ENCODE measurements around the gene RPS6KL1.

The RPS6KL1 gene, protein sequence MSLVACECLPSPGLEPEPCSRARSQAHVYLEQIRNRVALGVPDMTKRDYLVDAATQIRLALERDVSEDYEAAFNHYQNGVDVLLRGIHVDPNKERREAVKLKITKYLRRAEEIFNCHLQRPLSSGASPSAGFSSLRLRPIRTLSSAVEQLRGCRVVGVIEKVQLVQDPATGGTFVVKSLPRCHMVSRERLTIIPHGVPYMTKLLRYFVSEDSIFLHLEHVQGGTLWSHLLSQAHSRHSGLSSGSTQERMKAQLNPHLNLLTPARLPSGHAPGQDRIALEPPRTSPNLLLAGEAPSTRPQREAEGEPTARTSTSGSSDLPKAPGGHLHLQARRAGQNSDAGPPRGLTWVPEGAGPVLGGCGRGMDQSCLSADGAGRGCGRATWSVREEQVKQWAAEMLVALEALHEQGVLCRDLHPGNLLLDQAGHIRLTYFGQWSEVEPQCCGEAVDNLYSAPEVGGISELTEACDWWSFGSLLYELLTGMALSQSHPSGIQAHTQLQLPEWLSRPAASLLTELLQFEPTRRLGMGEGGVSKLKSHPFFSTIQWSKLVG

DNA sequence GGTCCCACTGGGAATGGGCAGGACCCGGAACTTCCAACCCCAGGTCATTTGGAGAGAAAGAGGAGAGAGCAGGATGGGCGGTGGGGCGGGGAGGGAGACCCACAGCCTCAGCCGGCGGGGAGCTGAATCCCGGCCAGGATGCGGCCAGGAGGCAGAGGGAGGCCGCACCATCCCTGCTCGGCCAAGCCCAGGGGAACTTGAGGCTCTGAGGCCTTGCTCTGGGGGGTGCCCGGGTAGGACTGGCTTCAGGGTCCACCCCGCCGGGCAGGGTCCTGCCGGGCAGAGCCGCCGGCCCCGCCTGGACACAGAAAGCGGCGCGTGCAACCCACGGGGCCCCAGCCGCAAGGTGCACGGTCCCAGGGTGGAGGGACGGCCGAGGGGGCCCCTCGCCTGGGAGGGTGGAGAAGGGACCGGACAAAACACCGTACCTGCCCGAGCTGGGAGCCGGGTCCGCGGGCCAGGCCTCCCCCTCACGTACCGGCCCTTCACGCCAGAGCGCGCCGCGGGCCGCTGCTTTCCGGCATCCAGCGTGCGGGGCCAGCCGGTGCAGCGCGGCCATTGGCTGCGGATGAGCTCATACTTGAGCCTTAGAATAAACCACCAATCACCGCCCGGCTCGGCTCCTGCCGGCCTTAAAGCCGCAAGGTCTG is at the start of gene RPS6KL1:
Gene RPS6KL1, minus strand, starts transcription at position 509 of the 650 bp plus-strand sequence. CDS start 1,719 bp downstream, outside the sequence.
- Histone ChIP-seq H3K4me3 (ENCODE audit: low read length) (peak within 1 kb of the TSS; percentile 82), H3K4me1 (ENCODE audit: insufficient read depth, low read length) (no peaks in the 10 kb centered on the region), H3K9me3 (ENCODE audit: insufficient read depth, low read depth, low read length) (no peaks in the 10 kb centered on the region), H3K27me3 (ENCODE audit: insufficient read depth, low read length) (peaks cover 8% of the 10 kb centered on the region; the same call in 1 of the 2 replicates), H3K36me3 (ENCODE audit: insufficient read depth, low read depth, low read length) (no peaks in the 10 kb centered on the region), H3K27ac (ENCODE audit: low read length) (peak within 1 kb of the TSS; percentile 56), H3K9ac (ENCODE audit: low read depth, low read length) (peak within 1 kb of the TSS; percentile 83; the same call in 1 of the 2 replicates)

DNA sequence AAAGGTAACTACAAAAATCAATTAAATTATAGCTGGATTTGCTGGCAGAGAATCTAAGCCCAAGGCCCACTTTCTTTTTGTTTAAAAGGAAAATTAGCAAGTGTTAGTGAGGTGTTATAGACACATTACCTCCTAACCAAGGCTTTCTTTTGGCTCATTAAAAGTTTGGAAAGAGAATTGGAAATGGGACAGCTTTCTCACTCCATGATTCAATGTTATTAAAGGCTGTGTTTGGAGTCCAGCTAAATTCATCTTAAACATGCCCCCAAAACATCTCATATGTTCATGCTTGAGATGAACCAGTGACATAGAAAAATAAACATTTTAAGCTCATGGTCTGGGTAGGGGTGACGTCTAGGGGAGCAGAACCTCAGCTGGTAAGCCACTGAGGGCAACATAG is 45.8 kb upstream of the RPS6KL1 start:
- Histone ChIP-seq H3K4me3 (ENCODE audit: low read length) (no peak overlapping the region), H3K9ac (ENCODE audit: low read depth, low read length) (no peak overlapping the region), H3K27me3 (ENCODE audit: insufficient read depth, low read length) (no peaks in the 10 kb centered on the region), H3K4me1 (ENCODE audit: insufficient read depth, low read length) (peaks cover 2% of the 10 kb centered on the region), H3K36me3 (ENCODE audit: insufficient read depth, low read depth, low read length) (no peaks in the 10 kb centered on the region), H3K9me3 (ENCODE audit: insufficient read depth, low read depth, low read length) (no peaks in the 10 kb centered on the region), H3K27ac (ENCODE audit: low read length) (no peak overlapping the region)

DNA sequence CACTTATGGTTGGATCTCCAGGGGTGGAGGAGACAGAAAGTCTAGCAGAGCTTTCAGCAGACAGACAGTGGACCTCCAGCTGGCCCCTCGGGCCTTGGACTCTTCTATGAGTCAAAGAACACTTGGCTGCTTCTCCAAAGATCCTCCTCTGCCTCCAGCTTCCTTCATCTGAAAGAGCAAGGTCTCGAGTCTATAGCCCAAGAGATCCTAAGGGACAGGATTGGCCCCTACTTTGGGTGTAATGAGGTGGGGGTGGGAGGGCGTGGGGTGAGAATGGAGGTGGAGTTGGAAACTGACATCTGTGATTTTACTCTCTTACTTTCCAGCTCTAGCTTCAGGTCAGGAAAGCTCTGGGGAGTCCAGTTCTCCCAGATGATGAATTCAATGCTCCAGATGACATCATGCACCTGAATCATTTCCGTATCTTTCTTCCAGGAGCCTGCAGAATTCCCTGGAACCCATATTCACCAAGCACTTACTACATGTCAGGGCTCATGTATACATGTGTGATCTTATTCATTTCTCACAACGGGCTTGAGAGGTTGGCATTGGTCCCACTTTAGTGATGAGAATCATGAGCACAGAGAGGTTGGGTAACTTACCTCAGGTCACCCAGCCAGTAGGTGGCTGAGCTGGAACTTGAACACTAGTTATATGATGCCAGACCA is 42.6 kb upstream of the RPS6KL1 start:
- no peaks in the 10 kb centered on the region for H3K4me1 ChIP-seq (ENCODE audit: insufficient read depth, low read length)
- no peak overlapping the region for H3K9ac ChIP-seq (ENCODE audit: low read depth, low read length)
- no peak overlapping the region for H3K27ac ChIP-seq (ENCODE audit: low read length)
- H3K27me3 ChIP-seq (ENCODE audit: insufficient read depth, low read length): no peaks in the 10 kb centered on the region
- no peak overlapping the region for H3K4me3 ChIP-seq (ENCODE audit: low read length)
- H3K9me3 ChIP-seq (ENCODE audit: insufficient read depth, low read depth, low read length): no peaks in the 10 kb centered on the region
- no peaks in the 10 kb centered on the region for H3K36me3 ChIP-seq (ENCODE audit: insufficient read depth, low read depth, low read length)

DNA sequence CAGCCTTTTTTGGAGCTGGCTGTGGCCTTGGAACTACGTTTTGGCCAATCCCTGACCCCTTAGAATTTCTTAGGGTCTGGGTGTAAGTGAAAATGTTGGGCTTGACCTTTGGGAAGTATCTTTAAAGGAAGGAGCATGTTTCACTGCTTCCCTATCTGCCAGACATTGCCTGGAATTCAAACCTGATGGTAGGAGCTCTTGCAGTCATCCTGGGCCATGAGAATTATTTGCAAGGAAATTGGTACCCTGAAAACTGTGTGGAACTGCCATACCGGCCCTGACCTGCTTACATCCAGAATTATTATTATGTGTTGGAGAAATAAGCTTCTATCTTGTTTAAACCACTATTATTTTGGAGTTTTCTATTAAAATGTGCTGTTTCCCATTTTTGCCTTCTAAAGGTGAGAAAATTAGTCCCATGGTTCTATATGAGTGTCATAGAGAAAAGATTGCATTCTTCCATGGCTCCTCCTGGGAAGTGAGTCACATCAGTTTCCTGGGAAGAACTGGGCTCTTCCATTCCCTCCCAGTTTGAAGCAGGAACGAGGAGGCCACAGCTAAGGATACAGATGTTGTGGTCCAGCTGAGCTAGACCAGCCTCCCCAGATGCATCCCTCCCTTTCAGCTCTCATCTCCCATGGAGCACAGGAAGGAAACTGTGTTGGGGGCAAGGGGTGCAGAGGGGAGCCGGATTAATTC is 41.9 kb upstream of the RPS6KL1 start:
- Histone ChIP-seq H3K4me1 (ENCODE audit: insufficient read depth, low read length) (no peaks in the 10 kb centered on the region), H3K4me3 (ENCODE audit: low read length) (no peak overlapping the region), H3K27me3 (ENCODE audit: insufficient read depth, low read length) (no peaks in the 10 kb centered on the region), H3K9me3 (ENCODE audit: insufficient read depth, low read depth, low read length) (no peaks in the 10 kb centered on the region), H3K36me3 (ENCODE audit: insufficient read depth, low read depth, low read length) (no peaks in the 10 kb centered on the region), H3K27ac (ENCODE audit: low read length) (no peak overlapping the region), H3K9ac (ENCODE audit: low read depth, low read length) (no peak overlapping the region)

DNA sequence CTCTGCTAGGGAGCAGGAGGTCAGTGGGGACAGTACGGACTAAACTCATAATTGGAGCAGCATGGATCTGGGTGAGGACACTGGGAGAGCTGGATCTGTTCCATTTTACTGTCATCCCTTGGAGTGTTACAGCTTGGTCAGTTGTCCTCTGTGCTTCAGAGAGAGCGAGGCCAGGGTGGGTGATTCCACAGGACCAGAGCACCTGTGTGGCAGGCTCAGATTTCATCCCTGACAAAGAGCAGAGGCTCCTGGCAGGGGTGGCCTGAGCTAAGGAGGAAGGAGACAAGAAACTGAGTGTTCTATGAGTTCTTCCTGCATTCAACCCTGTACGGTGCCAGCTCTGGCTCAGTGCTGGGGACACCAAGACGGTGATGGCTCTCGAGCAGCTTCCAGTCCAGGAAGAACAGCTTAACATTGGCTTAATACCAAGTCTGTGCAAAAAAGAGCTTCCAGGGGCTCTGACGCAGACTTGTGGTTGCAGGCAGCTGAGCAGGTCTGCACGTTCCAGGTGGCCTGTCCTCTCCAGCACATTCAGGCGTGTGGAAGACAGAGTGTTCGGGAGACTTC is 40.7 kb upstream of the RPS6KL1 start:
- Histone ChIP-seq H3K27me3 (ENCODE audit: insufficient read depth, low read length) (no peaks in the 10 kb centered on the region), H3K27ac (ENCODE audit: low read length) (no peak overlapping the region), H3K9ac (ENCODE audit: low read depth, low read length) (no peak overlapping the region), H3K9me3 (ENCODE audit: insufficient read depth, low read depth, low read length) (no peaks in the 10 kb centered on the region), H3K4me1 (ENCODE audit: insufficient read depth, low read length) (no peaks in the 10 kb centered on the region), H3K36me3 (ENCODE audit: insufficient read depth, low read depth, low read length) (no peaks in the 10 kb centered on the region), H3K4me3 (ENCODE audit: low read length) (no peak overlapping the region)

DNA sequence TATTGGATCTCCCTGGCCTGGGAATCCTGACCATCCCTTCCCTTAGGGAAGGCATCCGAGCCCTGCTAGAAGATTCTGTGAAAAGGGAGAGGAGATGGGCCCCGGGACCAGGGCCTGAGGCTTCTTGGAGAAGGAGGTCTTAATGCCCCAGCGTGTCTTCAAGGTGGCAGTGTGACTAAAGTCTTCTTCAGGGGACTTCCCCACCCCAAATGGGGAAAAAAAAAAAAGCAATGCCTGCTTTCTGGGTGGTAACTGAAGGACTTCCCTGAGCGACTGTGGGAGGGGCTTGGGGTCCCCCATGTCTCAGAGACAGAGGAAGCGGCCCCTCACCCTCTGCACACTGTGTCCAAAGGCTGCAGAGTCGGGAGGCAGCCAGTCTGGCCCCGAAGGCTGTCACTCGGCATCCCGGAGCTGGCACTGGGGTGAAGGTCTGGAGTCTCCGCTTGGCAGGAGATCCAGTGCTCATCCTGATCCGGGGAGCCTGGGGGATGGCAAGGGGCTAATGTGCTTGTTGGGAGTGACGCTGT is 40.2 kb upstream of the RPS6KL1 start:
- H3K4me3 ChIP-seq (ENCODE audit: low read length): no peak overlapping the region
- no peaks in the 10 kb centered on the region for H3K9me3 ChIP-seq (ENCODE audit: insufficient read depth, low read depth, low read length)
- no peaks in the 10 kb centered on the region for H3K27me3 ChIP-seq (ENCODE audit: insufficient read depth, low read length)
- no peak overlapping the region for H3K9ac ChIP-seq (ENCODE audit: low read depth, low read length)
- no peaks in the 10 kb centered on the region for H3K36me3 ChIP-seq (ENCODE audit: insufficient read depth, low read depth, low read length)
- H3K4me1 ChIP-seq (ENCODE audit: insufficient read depth, low read length): no peaks in the 10 kb centered on the region
- no peak overlapping the region for H3K27ac ChIP-seq (ENCODE audit: low read length)

DNA sequence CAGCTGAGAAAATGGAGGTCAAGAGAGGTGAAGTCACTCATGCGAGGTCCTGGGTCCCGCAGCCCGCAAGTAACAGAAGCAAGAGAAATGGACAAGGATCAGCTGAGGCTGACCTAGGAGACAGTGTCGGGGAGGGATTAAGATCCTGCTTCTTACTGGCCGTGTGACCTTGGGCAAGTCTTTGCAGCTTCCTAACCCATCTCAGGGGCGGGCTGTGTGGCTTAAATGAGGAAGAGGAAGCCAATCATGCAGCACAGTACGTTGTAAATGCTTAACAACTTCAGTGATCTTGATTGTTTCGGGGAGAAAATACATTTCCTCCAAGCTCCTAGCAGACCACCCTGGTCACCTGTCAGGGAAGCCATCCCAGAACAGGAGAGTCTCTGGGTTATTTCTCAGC is 39.4 kb upstream of the RPS6KL1 start:
- Histone ChIP-seq H3K27me3 (ENCODE audit: insufficient read depth, low read length) (0 out of 2 replicates have a peak, but pooled peaks cover under 1% of the 10 kb centered on the region), H3K4me3 (ENCODE audit: low read length) (no peak overlapping the region), H3K9ac (ENCODE audit: low read depth, low read length) (no peak overlapping the region), H3K4me1 (ENCODE audit: insufficient read depth, low read length) (no peaks in the 10 kb centered on the region), H3K27ac (ENCODE audit: low read length) (no peak overlapping the region), H3K36me3 (ENCODE audit: insufficient read depth, low read depth, low read length) (no peaks in the 10 kb centered on the region), H3K9me3 (ENCODE audit: insufficient read depth, low read depth, low read length) (no peaks in the 10 kb centered on the region)

DNA sequence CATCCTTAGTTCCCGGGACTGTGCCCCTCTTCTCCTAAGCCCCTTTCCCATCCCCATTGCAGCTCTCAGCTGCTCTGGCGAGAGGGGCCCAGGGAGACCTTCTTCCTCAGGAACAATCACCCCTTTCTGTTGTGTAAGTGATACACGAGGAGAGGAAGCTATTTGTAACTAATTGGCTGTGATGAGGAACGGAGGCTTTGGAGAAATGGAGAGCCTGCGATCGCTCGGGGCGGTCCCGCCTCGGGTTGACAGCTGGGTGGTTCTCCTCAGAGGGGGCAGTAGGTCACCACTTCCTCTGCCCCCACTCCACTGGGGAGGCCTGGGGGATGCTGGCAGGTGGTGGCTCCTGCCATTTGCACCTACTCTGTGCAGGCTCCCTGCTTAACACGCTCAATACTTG is 39.0 kb upstream of the RPS6KL1 start:
- peaks cover 5% of the 10 kb centered on the region; the same call in 1 of the 2 replicates for H3K27me3 ChIP-seq (ENCODE audit: insufficient read depth, low read length)
- no peak overlapping the region for H3K9ac ChIP-seq (ENCODE audit: low read depth, low read length)
- no peaks in the 10 kb centered on the region for H3K9me3 ChIP-seq (ENCODE audit: insufficient read depth, low read depth, low read length)
- no peak overlapping the region for H3K4me3 ChIP-seq (ENCODE audit: low read length)
- no peaks in the 10 kb centered on the region for H3K4me1 ChIP-seq (ENCODE audit: insufficient read depth, low read length)
- no peak overlapping the region for H3K27ac ChIP-seq (ENCODE audit: low read length)
- no peaks in the 10 kb centered on the region for H3K36me3 ChIP-seq (ENCODE audit: insufficient read depth, low read depth, low read length)

DNA sequence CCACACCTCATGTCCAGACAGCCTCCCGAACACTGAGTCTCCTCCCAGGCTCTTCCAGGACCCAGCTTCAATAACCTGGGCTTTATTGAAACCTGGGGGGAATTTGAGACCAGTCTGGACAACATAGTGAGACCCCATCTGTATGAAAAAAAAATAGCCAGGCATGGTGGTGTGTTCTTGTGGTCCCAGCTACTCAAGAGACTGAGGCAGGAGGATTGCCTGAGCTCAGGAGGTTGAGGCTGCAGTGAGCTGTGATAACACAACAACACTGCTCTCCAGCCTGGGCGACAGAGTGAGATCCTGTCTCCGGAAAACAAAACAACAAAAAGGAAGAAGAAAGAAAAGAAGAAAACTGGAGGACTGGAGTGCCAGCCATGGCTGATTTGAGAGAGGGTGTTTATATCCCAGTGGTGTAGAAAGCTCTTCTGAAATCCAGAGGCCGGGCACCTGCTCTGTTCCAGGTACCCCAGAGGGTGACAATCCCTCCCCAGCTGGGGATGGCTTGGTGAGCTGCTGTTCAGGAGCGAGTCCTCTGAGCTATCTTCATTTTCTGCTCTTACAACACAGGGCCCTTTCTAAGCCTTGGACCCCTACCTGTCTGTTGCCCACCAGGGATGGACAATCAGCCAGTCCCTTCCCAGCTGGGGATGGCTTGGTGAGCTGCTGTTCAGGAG is 38.3 kb upstream of the RPS6KL1 start:
- no peak overlapping the region for H3K27ac ChIP-seq (ENCODE audit: low read length)
- H3K4me3 ChIP-seq (ENCODE audit: low read length): no peak overlapping the region
- peaks cover 12% of the 10 kb centered on the region for H3K27me3 ChIP-seq (ENCODE audit: insufficient read depth, low read length)
- peaks cover 2% of the 10 kb centered on the region; the same call in 1 of the 2 replicates for H3K4me1 ChIP-seq (ENCODE audit: insufficient read depth, low read length)
- H3K36me3 ChIP-seq (ENCODE audit: insufficient read depth, low read depth, low read length): no peaks in the 10 kb centered on the region
- no peaks in the 10 kb centered on the region for H3K9me3 ChIP-seq (ENCODE audit: insufficient read depth, low read depth, low read length)
- no peak overlapping the region for H3K9ac ChIP-seq (ENCODE audit: low read depth, low read length)

DNA sequence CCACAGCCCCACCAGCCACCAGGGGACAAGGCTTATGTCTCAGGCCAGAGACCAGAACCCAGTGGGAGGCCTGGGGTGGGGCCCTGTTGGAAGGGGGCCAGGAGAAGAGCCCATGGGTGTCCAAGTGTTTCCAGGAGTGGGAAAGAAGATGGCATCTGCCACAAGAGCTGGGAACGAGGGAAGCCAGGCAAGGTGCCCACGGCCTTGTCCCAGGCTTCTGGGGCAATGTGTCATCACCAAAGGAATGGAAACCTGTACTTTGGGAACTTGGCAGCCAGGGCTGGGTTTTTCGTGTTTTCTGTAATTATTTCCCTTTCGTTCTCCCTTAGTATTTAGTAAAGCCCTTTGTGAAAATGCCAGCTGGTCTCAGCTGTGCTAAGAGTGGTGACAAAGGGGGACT is 37.7 kb upstream of the RPS6KL1 start:
- Histone ChIP-seq H3K9ac (ENCODE audit: low read depth, low read length) (no peak overlapping the region), H3K27ac (ENCODE audit: low read length) (no peak overlapping the region), H3K9me3 (ENCODE audit: insufficient read depth, low read depth, low read length) (no peaks in the 10 kb centered on the region), H3K4me1 (ENCODE audit: insufficient read depth, low read length) (peaks cover 2% of the 10 kb centered on the region), H3K4me3 (ENCODE audit: low read length) (no peak overlapping the region), H3K36me3 (ENCODE audit: insufficient read depth, low read depth, low read length) (no peaks in the 10 kb centered on the region), H3K27me3 (ENCODE audit: insufficient read depth, low read length) (peaks cover 18% of the 10 kb centered on the region)
